Ishikawa (cell line): ENCODE results near the gene ST6GALNAC6.

ENCODE experiments used
- CEBPB ChIP-seq: IDR thresholded peaks from 2 replicates; pipeline ENCODE4 v1.6.1; 2012
- CREB1 ChIP-seq: IDR thresholded peaks from 2 replicates; pipeline ENCODE4 v1.6.1; 2012; ENCODE audit warnings: low read depth
- EGR1 ChIP-seq: IDR thresholded peaks from 2 replicates; pipeline ENCODE4 v1.6.1; 2012
- EP300 ChIP-seq: IDR thresholded peaks from 2 replicates; pipeline ENCODE4 v1.6.1; 2012; ENCODE audit warnings: borderline replicate concordance
- FOXM1 ChIP-seq: IDR thresholded peaks from 2 replicates; pipeline ENCODE4 v1.6.1; 2012; ENCODE audit warnings: low read depth, borderline replicate concordance
- MAX ChIP-seq: IDR thresholded peaks from 2 replicates; pipeline ENCODE4 v1.6.1; 2012
- NFIC ChIP-seq: IDR thresholded peaks from 2 replicates; pipeline ENCODE4 v1.6.1; 2012
- RAD21 ChIP-seq: IDR thresholded peaks from 2 replicates; pipeline ENCODE4 v1.6.1; 2012; ENCODE audit warnings: low read depth
- REST ChIP-seq: IDR thresholded peaks from 2 replicates; pipeline ENCODE4 v1.6.1; 2012; ENCODE audit warnings: low read depth, mild to moderate bottlenecking
- TAF1 ChIP-seq: IDR thresholded peaks from 2 replicates; pipeline ENCODE4 v1.6.1; 2012; ENCODE audit warnings: low read depth, mild to moderate bottlenecking
- TCF12 ChIP-seq: IDR thresholded peaks from 2 replicates; pipeline ENCODE4 v1.6.1; 2012; ENCODE audit warnings: low read depth
- TEAD4 ChIP-seq: IDR thresholded peaks from 2 replicates; pipeline ENCODE4 v1.6.1; 2012
- USF1 ChIP-seq: IDR thresholded peaks from 2 replicates; pipeline ENCODE4 v1.6.1; 2012
- YY1 ChIP-seq: IDR thresholded peaks from 2 replicates; pipeline ENCODE4 v1.6.1; 2012; ENCODE audit warnings: low read depth
- ZBTB7A ChIP-seq: IDR thresholded peaks from 2 replicates; pipeline ENCODE4 v1.6.1; 2012; ENCODE audit warnings: low read depth

The ST6GALNAC6 gene

GRCh38 chr9:127835991-127836516 lies 63.3 kb downstream of the ST6GALNAC6 start:
- TF ChIP-seq TCF12 (no peak), RAD21 (no peak), REST (no peak), TAF1 (no peak), MAX (no peak), YY1 (no peak), EP300 (no peak), EGR1 (no peak), TEAD4 (no peak), NFIC (no peak), CEBPB (no peak), FOXM1 (no peak), ZBTB7A (no peak), USF1 (no peak), CREB1 (no peak)
